K562 (cell line): ENCODE measurements around the gene ZC3H10. TPM values are rescaled to one million over a fixed set of nuclear protein-coding genes. Genes with fewer than 3 reads are reported as not detected.
A peak's percentile ranks its signal among the peaks of the same experiment; 100 is the strongest.

Experiments used
- BCLAF1 ChIP-seq, 2 experiments: fragments of 450-650 bp in 1 of 2; IDR thresholded peaks; 2 replicates each; pipeline ENCODE4 v1.6.1; 2011 to 2017; ENCODE audit warnings: low read depth in 2 of 2, antibody characterized with exemption in 1 of 2, borderline replicate concordance in 1 of 2, low read length in 1 of 2, mild to moderate bottlenecking in 1 of 2, mixed read lengths in 1 of 2; ENCODE audit not compliant: control insufficient read depth in 1 of 2
- ELK1 ChIP-seq: sonication (generic); formaldehyde crosslinking; IDR thresholded peaks from 2 replicates; pipeline ENCODE4 v1.8.1; 2022; ENCODE audit warnings: missing genetic modification reagents
- FOXK2 ChIP-seq, 2 experiments: fragments of 450-650 bp; IDR thresholded peaks in 1 of 2; conservative IDR thresholded peaks in 1 of 2; 2 replicates each; pipeline ENCODE4 v1.6.1; 2016; ENCODE audit warnings: low read depth in 2 of 2, mild to moderate bottlenecking in 1 of 2
- HMGN3 ChIP-seq: IDR thresholded peaks from 2 replicates; pipeline ENCODE4 v1.6.1; 2011; ENCODE audit warnings: borderline replicate concordance, low read depth, mild to moderate bottlenecking, mixed read lengths, low read length; ENCODE audit not compliant: insufficient read length; ENCODE audit errors: extremely low read depth
- NFIX ChIP-seq: fragments of 250-450 bp; sonication (Bioruptor Pico); IDR thresholded peaks from 2 replicates; pipeline ENCODE4 v1.4.0; 2020; ENCODE audit warnings: low read depth, mild to moderate bottlenecking, moderate library complexity
- NR0B1 ChIP-seq: fragments of 450-650 bp; IDR thresholded peaks from one replicate; pipeline ENCODE4 v1.6.1; 2018; ENCODE audit warnings: mild to moderate bottlenecking, moderate library complexity; ENCODE audit not compliant: partially characterized antibody
- NR2C1 ChIP-seq, 2 experiments: fragments of 450-650 bp; IDR thresholded peaks; 2 replicates each; pipeline ENCODE4 v1.6.1; 2017; ENCODE audit warnings: mild to moderate bottlenecking in 2 of 2, antibody characterized with exemption in 1 of 2, inconsistent platforms in 1 of 2, missing compliant biosample characterization in 1 of 2, missing genetic modification characterization in 1 of 2
- NUFIP1 ChIP-seq: fragments of 450-650 bp; IDR thresholded peaks from 2 replicates; pipeline ENCODE4 v1.6.1; 2018; ENCODE audit not compliant: partially characterized antibody
- SPI1 ChIP-seq: IDR thresholded peaks from 2 replicates; pipeline ENCODE4 v1.6.1; 2011; ENCODE audit warnings: low read depth, low read length, control low read depth, borderline replicate concordance
- STAT5B ChIP-seq: fragments of 250-450 bp; sonication (Bioruptor Pico); IDR thresholded peaks from 2 replicates; pipeline ENCODE4 v1.8.0; 2021; ENCODE audit warnings: mild to moderate bottlenecking, inconsistent platforms
- VEZF1 ChIP-seq: fragments of 200-800 bp; sonication (Bioruptor generic); IDR thresholded peaks from 2 replicates; pipeline ENCODE4 v1.6.1; 2017; ENCODE audit warnings: missing genetic modification characterization, missing compliant biosample characterization
- ZBED1 ChIP-seq: IDR thresholded peaks from 2 replicates; pipeline ENCODE4 v1.6.1; 2014
- polyA plus RNA-seq, 8 experiments: library from polyadenylated mRNA; depleted of rRNA in 4 of 8; stranded (reverse) in 5 of 8; unstranded in 3 of 8; fragments of >200 nt; fragmentation: Nextera tagmentation in 2 of 8; fragmentation: Illumina TruSeq in 1 of 8; extraction: Ambion mirVana in 2 of 8; extraction: Trizol in 1 of 8; gene quantifications; 2 replicates each; pipeline versions ENCODE4 v1.2.1 to v1.2.3, GENCODE V29; 2011 to 2014; ENCODE audit warnings: inconsistent platforms in 1 of 8, missing spikeins in 1 of 8
- total RNA-seq, 7 experiments: library from RNA; depleted of rRNA in 6 of 7; stranded (reverse); fragments of >200 nt in 6 of 7; fragmentation: Illumina TruSeq in 2 of 7; extraction: Trizol in 2 of 7; gene quantifications; 2 replicates each; pipeline versions ENCODE4 v1.2.1 to v1.2.3, GENCODE V29; 2011 to 2021; ENCODE audit warnings: low replicate concordance in 1 of 7

ZC3H10 gene
- total and polyA plus RNA-seq, 9 of the 15 experiments (the other 6 are each of a cell fraction or from before 2014, with no cell fraction given) = 0.31 to 4.1 (median 1.6) TPM

GRCh38 chr12:56117778-56118687 is at the start of gene ZC3H10 (continued):
- TF ChIP-seq NR0B1 (no peak), NFIX (no peak), SPI1 (peak; percentile 82), NR2C1 (IDR thresholded peaks at IDR 0.05) (peak; percentile 97), NR2C1 (tag; IDR thresholded peaks at IDR 0.05) (peak; percentile 99), HMGN3 (peak; percentile 54), ELK1 (no peak), STAT5B (CRISPR knock-in tag) (no peak), BCLAF1 (IDR thresholded peaks at IDR 0.05; ENCODE audit: borderline replicate concordance in 1 of 2, control insufficient read depth in 1 of 2, low read depth in 2 of 2, low read length in 1 of 2) (peak; percentile 80 to 92; a peak in 2 of 4 replicates), VEZF1 (CRISPR knock-in tag) (peak; percentile 74), FOXK2 (conservative IDR thresholded peaks at IDR 0.05 in 1 of 2, IDR thresholded peaks at IDR 0.05 in 1 of 2; ENCODE audit: low read depth in 2 of 2) (peak; percentile 80 to 87), NUFIP1 (no peak), ZBED1 (peak; percentile 94)
